COR-L47 (cell line): ENCODE results near the gene MYO10.
"Not testable (repeated sequence)": the region's sequence is repeated elsewhere in the genome, so short reads cannot be mapped to it uniquely, and the experiment has no call there.

ENCODE experiments used
- DNase-seq: peaks from one replicate; lab custom pipeline; 2025; lab: John Stamatoyannopoulos, UW

The MYO10 gene

DNA sequence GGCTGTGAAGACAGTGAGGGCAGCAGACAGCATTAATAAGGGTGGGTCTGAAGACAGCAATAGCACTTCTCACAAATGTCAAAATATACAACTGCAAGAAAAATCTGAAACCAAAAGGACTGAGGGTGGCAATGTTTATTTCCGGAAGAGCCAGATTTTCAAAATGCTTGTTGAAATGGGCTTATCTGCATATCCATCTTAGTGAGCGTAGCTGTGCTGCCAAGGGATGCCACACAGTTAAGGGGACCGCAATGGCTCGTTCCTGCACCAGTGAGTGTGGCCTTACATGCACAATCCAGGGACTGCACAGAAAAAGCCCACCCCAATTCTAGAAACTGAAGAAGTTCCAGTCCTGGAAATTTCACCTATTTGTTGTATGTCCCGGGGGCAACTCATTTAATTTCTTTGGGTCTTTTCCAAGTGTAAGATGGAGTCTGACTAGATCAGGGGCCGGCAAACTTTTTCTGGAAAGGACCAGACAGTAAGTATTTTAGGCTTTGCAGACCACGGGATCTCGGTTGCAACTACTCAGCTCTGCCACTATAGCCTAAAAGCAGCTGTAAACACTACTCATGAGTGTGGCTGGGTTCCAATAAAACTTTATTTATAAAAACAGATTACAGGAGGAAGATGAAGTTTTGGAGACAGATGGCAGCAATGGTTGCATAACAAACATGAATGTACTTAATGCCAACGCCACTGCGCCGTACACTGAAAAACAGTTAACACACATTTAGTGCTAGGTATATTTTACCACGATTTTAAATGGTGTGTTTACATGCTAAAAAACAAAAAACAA lies 154.1 kb downstream of the MYO10 start:
- no peak for DNase-seq

DNA sequence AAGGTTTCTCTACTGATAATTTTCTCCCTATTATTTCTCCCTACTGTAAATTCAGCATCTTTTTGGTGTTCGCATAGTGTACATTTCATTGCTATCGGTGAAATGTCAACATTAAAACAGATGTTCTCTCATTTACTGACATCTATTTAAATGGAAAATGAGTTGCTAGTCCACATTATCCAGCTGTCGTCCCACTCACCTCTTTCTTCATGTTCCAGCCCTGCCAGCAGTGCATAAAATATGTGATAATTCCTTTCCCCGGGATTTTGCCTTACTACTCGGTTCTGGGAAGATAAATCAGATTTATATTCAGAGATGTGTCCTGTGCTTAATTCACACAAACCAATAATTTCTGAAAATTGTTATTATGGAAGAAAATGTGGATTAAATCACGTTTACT lies 155.8 kb downstream of the MYO10 start:
- DNase-seq, result no peak

DNA sequence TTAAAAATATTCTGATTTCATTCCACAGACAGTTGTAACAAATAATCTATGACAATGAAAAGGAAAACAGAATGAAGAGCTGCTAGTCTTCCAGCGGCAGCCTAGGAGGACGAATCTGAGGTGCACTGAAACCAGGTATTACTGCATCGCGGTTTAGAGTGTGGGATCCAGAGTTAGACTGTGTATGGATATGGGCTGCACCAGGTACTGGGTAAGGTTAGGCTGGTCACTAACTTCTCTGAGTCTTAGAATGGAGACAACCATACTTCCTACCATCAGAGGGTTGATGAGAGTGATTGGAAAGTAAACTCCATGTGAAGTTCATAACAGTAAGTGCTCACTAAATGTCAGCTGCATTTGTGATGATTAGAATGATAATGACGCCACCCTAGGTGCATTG lies 158.7 kb downstream of the MYO10 start:
- DNase-seq, result no peak

DNA sequence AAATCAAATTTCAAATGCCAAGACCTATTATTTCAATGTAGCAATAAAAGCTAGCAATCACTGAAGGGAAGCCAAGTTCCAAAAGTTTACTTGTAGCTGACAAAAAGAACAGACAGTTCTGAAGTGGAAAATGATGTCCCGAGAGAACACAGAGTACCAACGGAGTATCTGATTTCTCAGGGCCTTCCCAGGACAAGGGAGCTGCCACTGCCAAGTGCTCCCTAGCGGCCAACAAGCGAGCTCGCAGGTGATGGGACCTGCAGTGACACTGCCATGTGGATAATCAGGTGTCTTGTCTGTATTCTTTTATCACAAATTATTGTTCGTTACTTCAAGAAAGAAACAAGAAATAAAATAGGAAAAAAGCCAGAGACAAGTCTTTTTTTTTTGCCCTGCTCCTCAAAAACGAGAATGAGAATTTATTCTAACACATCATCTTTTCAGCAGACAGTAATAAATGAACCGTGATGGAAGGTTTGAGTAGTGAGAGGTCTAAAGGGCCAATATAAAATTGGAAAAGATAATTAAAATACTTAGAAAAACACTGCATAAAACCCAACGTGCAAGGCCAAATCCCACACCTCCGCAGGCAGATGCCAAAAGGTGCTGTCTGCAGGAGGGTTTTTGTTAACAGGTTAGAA lies 159.4 kb downstream of the MYO10 start:
- DNase-seq, result no peak

DNA sequence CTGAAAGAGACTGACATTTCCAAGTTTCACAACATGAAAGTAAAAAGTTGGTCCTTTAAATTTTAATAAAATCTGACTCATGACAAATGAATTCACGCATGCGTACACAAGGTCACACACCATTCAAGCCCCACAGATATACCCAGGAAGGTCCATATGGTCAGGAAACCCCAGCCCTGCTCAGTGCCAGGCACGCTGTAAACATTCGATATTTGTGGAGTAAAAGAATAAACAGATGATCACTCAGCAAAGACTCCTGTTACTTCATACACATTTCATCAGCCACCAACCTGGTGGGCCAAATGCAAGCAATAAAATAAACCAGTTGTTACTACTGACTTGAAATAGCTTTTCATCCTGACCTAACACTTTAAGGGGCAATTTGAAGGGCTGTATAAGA lies 161.3 kb downstream of the MYO10 start:
- no peak for DNase-seq

DNA sequence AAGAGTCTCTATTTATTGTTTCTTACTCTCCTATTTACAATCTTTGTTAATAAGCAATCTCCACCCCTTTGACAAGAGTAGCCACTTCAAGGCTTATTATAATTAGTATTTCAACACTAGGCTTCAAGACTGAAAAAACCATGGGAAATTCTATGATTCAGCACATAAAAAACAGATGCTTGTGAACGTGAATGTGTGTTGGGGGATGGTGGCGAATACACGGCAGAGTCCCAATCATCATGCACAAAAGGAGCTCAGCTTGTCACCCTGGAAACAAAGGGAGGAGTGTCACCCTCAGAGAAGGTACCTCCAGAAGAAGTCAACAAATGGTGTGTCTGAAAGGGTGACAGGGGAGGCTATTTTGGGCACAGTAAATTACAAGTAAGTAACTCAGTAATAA lies 162.1 kb downstream of the MYO10 start:
- DNase-seq, result peak; percentile 53

DNA sequence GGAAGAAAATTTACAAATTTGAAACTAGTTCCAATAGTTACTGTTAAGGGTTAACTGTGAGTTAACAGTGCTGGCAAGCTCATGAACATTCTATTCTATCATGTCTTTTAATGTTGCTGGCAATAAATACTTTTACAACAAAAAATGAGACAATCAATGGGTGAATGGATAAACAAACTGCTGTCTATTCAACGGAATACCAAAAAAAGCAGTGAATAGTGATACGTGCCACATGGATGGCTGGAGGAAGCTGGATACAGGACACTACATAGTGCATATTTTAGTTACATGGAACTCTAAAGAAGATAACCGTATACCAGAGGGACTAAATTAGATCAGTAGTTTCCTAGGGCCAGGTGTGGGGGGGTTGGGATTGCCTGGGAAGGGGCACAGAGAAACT lies 163.5 kb downstream of the MYO10 start:
- DNase-seq, result no peak

DNA sequence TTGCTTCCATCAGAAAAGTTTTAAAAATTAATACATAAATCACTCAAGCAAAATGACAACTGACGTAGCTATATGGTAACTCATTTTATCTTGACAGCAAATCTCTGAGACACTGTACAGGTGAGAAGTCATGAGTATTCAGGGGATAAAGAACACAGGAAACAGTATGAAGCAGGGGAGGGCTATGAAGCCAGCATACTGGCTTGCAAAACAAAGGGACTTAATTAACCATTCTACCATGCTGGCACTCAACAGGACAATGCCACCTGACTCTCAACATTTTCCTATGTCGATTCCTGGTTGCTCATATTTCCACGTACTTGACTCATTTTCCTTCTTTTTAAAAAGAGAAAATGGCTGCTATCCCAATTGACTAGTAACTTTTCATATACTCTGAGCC lies 167.9 kb downstream of the MYO10 start:
- DNase-seq, result no peak

DNA sequence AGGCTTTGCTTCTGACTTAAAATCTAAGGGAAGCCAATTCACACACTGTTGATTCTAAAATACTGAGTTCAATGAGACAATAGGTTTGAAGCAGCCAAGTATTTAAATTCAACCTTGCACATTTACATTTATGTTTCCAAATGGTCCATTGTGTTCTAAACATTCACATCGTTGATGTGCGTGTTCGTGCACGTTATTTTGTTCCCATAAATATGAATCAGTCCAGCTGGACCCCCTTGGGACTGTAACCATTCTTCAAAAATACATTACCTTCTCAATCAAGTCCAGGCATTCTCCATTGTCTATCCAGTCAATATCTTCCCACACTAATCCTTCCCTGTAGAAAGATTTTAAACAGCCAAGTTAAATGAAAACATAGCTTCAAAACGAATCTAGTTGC lies 172.9 kb downstream of the MYO10 start:
- DNase-seq, result no peak

DNA sequence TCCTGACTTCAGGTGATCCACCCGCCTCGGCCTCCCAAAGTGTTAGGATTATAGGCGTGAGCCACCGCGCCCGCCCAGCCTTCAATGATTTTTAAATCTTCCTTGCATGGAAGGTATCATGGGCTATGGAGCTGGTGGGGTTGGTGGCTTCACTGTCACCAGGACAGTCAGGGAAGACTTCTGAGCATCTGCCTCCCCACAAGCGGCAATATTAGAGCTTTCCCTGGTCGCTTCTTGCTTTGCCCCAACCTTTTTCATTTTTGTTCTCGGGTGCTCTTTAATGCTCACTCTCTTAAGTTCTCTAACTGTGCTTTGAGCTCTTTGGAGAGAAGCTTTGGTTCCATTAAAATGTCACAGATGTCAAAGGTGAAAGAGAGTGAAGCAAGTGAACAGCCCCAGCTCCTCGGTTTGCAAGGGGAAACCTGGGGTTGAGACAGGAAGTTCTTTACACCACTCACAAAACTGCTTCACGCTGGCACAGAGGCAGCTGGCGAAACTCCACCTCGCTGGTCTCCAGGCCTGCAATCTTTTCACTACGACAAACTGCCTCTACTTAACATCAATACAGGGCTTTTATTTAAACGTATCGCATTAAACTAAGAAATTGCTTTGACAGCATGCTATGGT lies 176.8 kb downstream of the MYO10 start:
- DNase-seq, result no peak

DNA sequence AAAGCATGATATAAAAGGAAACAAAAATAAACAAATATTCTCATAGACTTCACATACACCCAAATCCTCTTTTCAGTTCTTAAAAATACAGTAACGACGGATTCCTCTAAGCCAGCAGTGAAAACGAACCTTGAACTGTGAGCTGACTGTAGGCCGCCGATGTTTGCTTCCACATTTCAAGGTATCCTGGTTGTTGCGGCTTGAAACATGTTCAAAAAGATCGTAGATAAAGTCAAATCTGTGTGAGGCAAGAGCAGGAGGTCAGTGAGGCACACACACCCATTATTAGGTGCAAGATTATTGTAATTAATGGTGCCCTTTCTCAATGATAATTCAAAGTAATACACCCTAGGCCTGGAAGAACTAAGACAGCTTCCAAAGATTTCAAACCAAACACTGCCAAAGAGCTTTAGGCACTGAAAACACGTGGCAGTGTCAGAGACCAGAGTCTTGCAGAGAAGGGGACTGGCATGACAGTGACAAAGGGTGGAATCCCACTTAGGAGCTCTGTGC lies 178.0 kb downstream of the MYO10 start:
- DNase-seq, result no peak

DNA sequence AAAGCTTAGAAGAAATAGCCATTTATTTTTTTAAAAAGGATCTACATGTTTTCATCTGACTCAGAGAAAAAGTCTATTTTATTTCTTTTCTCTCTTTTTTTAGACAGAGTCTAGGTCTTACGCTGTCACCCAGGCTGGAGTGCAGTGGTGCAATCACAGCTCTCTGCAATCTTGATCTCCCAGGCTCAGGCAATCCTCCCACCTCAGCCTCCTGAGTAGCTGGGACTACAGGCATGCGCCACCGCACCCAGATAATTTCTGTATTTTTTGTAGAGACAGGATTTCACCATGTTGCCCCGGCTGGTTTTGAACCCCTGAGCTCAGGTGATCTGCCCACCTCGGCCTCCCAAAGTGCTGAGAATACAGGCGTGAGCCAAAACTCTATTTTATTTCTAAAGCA lies 178.5 kb downstream of the MYO10 start:
- not testable (repeated sequence) for DNase-seq

DNA sequence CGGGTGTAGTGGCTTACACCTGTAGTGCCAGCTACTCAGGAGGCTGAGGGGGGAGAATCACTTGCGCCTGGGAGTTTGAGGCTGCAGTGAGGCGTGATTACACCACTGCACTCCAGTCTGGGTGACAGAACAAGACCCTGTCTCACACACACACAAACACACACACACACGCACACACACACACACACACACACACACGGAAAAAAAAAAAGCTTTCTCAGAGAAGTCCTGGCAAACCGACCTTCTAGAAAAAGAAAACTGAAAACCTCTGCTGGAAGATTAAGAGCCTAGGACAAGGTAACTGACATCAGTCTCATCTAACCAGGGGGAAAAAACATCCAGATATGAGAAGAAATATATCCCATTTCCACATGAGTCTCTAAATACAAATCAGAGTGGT lies 178.9 kb downstream of the MYO10 start:
- no peak for DNase-seq

DNA sequence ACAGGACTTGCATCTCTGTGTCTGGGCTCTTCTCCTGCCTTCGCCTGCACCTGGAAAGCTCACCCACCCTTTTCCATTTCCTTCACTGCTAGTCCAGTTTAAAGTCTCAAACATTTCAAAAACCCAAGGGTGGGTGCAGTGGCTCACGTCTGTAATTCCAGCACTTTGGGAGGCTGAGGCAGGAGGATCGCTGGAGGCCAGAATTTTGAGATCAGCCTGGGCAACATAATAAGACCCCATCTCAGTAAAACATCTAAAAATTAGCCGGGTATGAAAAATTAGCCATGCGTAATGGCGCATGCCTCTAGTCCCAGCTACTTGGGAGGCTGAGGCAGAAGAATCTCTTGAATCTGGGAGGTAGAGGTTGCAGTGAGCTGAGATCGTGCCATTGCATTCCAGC lies 179.4 kb downstream of the MYO10 start:
- no peak for DNase-seq

DNA sequence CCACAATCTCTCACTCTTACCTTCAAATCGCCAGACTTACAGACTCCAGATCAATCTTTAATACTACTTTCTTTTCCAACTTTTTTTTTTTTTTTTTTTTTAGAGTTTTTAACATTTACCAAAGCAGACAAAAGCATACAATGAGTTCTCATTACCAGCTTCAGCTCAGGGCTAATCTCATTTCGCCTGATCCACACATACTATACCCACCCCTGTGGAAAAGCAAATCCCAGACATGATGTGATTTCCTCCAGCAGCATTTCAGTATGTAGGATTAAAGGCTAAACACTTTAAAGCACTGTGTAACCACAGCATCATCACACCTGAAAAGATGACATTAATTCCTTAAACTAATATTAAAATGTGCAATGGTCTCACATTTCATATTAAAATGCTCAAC lies 180.4 kb downstream of the MYO10 start:
- no peak for DNase-seq

DNA sequence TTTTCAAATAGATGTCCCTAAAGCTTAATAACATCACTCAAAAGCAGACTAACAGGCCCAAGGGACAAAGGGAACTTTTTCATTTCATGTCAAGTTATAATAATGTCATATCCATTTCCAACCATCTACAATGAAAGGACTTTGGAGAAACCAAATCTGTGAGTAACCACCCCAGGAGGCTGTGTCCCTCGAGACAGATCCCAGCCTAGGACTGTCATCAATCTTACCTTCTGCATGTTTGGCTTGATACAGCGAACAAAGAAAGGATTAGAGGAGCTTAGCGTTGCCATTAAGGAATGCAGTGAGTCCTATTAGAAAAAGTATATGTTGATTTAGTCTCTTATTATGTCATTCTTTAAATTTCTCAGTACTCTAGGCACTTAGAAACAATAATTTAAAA lies 181.5 kb downstream of the MYO10 start:
- no peak for DNase-seq

DNA sequence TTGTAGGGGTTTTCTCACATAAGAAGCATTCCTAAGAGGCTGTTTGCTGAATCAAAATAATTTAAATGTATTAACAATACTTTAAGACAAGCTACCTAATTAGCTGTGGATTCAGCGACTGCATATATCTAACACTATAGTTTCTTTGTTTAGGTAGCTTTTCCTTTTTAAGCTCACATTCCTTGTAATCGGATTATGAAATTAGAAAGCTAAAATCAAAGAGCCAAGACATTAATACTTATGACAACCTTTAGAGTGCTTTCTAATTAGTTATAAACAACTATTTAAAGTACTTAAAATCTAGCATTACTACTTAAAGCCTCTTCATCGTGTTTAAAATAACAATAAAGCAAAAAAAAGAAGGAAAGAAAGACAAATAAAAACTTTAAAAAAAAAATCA lies 182.0 kb downstream of the MYO10 start:
- no peak for DNase-seq

DNA sequence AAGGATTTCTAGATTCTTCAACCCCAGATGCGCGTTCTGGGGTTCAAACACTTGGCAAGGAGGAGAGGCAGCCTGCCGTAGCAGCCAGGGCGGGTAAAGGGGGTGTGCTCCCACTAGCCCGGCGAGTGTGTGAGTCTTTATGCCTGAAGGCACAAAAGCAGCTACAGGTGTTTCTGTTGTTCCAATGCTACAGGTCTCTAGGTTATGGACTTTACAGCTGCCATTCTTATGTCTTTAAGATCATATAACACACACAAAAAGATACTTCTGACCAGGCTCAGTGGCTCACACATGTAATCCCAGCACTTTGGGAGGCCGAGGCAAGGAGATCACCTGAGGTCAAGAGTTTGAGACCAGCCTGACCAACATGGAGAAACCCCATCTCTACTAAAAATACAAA lies 185.6 kb downstream of the MYO10 start:
- peak; percentile 23 for DNase-seq

DNA sequence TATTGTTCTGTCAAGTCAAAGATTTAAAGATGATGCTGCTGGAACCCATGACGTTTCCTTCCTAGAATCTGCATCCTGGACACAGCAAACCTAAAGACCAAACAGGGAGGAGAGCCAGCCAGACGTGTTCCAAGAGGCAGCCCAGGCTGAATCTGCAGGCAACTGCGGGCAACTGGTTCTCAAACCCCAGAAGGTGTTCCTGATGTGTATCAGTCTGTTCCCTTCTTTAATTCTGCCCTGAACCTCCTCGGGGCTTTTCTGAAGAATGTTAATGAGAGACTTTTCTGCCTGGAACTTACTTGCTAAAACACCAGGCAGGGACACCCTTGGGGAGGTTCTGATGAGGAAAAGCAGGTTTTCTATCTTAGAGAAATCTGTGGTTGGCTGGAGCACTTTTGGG lies 186.5 kb downstream of the MYO10 start:
- DNase-seq, result no peak

DNA sequence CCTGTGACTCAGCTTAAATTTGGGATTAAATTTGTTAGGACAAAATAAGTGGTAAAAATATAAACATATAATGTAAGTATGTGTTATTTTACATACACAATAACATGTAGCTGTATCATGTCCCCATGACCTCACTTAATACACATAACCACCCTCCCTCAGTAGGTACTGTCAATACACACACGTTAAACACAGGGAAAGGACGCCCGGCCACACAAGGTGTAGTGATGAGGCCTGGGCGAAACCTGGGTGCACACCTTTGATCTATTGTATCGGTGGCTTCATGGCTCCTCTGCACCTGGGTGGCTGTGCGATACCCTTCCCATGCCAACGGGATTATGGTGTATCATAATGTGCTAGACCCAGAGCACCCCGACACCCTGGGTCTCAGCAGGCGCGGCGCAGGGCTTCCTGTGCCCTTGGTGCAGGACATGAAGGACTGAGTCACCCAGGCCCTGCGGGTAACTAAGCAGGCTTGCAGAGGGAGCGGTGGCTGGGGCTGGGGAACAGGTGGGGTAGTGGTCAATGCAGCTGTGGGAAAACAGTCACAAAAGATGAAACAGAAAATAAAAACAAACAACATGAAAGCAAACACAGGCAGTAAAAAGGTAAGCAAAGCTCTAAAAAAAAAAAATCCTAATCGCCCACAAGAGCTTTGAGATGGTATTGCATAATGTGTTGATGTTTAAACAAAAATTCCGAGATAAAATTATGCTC lies 191.8 kb downstream of the MYO10 start:
- DNase-seq, result no peak

DNA sequence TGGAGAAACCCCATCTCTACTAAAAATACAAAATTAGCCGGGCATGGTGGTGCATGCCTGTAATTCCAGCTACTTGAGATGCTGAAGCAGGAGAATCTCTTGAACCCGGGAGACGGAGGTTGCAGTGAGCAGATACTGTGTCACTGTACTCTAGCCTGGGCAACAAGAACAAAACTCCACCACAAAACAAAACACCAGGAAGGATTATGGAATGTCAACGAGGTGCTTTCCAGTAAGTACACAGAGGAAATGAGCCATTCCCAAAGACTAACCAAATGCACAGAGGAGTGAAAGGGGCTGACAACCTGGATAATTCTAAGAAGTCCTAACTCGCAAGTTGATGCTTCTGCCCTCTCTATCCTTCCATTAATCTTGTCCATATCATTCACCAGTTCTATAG lies 193.2 kb downstream of the MYO10 start:
- no peak for DNase-seq

DNA sequence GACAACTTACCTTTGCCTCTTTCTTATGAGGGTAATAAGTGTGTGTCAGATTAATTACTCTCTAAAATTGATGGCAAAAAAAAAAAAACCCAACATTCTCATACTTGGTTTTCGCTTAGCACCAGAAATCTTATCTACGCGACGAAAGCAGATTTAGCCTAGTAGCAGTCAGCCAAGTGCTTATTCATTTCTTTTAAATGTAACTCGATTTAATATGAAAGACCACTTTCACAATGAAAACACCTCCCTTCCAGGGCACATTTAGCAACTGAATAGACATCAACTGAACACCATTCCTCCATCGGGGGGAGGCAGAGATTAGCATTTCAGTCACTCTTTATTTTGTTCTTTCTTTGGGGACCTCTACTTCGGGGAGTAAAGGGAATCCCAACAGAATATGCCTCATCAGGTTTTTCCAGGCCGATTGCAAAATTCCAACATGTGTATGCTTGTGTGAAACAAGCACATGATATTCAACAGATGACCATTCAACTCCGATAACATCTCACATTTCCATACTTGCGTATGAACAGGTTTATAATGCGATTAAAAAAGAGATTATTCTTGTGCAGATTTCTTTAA lies 195.2 kb downstream of the MYO10 start:
- no peak for DNase-seq
